GM19238 (cell line): ENCODE data around the gene PNLIPRP2.

Experiments
- DNase-seq: peaks from one replicate; pipeline ENCODE4 v3.0.0; 2011; ENCODE audit warnings: low spot score; ENCODE audit not compliant: insufficient read length

PNLIPRP2 gene

DNA sequence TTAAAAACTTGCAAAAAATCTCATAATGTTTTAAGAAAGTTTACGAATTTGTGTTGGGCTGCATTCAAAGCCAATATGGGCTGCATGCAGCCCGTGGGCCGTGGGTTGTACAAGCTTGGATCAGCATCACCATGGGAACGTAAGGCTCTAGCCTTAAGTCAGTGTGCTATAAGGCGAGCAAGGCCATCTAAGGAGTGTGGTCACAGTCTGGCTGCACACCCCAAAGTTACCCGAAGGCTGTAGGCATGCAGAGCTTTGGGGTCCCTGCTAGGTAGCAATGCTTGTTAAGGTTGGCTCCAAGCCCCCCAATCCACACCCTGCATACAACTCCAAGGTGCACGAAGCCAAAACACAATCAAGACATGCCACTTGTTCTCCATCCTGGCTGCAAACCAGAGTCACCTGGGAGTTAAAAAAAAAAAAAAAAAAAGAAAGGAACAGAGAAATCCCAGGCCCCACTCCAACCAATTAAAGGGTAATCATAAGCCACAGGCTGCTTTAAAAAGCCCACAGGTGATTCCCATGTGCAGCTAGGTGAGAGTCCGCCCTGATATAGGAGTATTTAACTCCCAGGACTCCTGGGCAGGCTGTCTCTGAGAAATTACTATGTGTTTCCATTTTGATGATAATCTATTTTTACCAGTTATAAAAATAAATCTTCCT, 8.5 kb upstream of the PNLIPRP2 start:
- no peak for DNase-seq

DNA sequence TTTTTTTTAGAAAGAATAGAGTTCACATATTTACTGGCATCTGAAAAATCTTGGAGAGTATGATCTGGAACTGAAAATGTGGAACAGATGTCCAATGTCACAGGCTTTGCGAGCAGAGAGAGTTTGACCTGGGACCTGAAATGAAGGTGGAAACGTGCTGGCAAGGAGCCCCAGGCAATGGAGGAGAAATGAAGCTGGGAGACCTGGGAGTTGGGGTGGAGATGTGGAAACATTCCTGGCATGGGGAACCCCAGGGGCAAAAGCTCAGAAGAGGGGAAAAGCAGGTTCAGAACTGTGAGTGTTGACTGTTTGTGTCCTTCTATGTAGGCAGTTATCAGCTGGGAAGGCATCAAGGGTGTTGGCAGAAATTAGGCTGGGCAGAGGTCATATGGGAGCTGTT, 7.3 kb upstream of the PNLIPRP2 start:
- no peak for DNase-seq

GRCh38 chr10:116614796-116615195, 6.0 kb upstream of the PNLIPRP2 start:
- DNase-seq = no peak

DNA sequence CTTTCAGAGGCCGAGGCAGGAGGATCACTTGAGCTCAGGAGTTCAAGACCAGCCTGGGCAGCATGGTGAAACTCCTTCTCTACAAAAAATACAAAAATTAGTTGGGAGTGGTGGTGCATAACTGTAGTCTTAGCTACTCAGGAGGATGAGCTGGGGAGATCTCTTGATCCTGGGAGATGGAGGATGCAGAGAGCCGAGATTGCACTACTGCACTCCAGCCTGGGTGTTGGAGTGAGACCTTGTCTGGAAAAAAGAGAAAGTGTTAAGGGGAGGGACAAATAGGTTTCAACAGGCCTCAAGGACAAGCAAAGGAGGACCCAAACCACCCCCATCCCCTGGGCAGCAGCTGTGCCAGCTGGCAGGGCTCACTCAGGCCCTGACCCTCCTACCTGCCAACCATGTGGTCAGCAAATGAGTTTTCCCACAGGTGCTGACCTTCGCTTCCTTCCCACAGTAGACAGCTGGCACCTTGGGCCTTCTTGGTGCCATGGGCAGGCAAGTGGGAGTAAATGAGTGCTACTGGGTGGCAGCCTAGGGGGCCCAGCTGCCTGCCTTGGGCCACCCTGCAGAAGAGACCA, 5.5 kb upstream of the PNLIPRP2 start:
- DNase-seq = no peak

DNA sequence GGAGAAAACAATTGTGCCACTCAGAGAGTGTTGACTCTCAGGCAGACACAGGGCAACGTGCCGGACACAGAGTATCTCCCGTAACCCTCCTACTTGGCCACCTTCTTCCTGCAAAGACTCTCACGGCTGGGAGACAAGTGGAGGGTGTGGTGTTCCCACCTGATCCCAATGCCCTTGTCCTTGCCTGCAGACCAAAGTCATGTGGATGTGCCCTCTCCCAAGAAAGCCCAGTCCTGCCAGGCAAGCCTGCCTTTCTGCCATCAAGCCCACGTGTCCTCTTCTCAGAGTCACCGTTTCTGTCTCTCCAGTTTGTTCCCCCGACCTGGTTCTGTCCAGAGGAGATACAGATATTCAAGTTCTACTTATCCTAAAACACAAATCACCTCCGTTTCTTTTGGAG, 723 bp downstream of the PNLIPRP2 start:
- DNase-seq = no peak

GRCh38 chr10:116621934-116622655, 1.3 kb downstream of the PNLIPRP2 start:
- DNase-seq = no peak

GRCh38 chr10:116625845-116626244, 5.1 kb downstream of the PNLIPRP2 start:
- no peak for DNase-seq

DNA sequence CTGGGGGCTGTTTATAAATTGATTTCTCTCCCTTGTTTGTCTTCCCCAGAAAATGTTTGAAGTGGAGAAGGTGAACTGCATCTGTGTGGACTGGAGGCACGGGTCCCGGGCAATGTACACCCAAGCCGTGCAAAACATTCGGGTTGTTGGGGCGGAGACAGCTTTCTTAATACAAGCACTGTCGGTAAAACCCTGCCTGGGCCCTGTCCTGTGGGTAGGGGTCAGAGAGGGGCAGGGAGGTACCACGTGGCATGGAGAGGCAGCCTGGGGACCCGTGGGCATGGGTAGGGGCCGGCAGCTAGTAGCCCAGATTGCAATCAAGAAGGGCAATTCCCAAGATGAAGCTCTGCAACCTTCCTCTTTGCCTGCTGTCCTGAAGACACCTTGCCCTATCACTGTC, 6.1 kb downstream of the PNLIPRP2 start:
- DNase-seq = no peak

GRCh38 chr10:116627386-116627933, 6.7 kb downstream of the PNLIPRP2 start:
- DNase-seq = no peak

GRCh38 chr10:116629340-116629739, 8.6 kb downstream of the PNLIPRP2 start:
- DNase-seq = no peak

GRCh38 chr10:116630020-116630419, 9.3 kb downstream of the PNLIPRP2 start:
- DNase-seq = no peak

DNA sequence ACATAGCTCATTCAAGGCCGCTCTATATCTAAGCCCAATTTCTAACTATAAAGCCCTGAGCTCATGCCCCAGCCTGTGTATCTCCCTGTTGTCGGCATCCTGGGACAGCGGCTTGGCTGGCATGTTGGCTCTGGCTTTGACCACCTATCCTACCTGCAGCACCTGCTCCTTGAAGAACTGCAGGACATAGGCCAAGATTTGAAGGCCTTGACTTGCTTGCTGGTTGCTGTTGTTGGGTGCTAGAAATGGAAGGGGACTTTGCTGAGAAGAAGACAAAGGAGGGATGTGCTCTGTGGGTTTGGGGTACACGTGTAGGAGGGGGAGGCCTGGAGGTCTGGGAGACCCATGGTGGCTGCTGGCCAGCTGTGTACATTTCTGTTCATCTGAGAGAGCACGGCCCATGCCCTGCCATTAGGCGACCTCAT, 11.1 kb downstream of the PNLIPRP2 start:
- DNase-seq = no peak

- no peak for DNase-seq
Observed at GRCh38 chr10:116632596-116633215, 12.0 kb downstream of the PNLIPRP2 start.

DNA sequence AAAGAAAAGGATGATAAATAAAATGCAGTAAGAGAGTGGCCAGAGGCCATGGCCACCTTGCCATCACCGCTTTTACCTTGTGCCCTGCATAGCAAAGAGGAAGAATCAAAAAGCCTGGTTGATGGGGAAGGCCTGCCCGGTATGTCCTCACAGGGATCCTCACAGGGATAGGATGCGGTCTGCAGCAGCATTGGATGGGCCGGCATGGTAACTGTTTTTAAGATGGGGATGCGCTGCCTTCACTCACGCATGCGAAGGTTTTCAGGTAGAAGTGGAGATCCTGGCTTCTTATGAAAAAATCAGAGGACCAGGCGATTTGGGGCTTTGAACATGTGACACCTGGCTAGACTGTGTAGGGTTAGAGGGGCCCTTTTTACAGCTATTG, 12.5 kb downstream of the PNLIPRP2 start:
- DNase-seq = no peak

- DNase-seq = no peak
Observed at GRCh38 chr10:116634126-116634975, 13.6 kb downstream of the PNLIPRP2 start.

DNA sequence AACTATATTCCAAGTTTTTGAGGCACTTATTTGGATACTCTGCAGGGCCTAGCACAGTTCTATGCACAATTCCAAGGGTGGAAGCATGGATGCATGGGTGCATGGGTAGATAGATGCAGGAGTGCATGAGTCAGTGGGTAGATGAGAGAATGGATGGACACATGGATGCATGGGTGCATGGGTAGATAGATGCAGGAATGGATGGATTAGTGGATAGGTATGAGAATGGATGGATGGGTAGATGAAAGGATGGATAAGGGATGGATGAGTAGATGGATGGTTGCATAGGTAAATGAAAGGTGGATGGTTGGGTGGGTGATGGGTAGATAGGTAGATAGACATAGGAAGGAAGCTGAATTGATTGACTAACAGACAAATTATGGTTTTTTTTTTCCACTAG, 15.6 kb downstream of the PNLIPRP2 start:
- DNase-seq = no peak

DNA sequence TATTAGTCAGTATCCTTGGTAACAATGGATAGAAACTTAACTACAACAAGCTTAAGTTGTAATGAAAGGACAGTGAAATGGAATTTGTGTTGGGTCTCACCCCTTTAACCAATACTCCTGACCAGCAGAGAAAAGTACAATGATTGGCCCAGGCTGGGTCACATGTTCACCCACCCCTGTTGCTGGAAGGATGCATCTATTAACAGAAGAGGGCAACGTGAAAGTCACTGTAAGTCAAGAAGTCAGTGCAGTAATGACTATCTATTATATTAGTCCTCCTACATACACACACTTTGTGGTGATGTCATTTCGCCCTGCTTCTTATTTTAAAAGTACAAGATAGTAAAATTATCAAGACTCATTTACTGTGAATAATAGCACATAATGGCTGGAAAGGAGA, 16.2 kb downstream of the PNLIPRP2 start:
- DNase-seq = no peak

- no peak for DNase-seq
Observed at GRCh38 chr10:116637830-116638229, 17.1 kb downstream of the PNLIPRP2 start.

DNA sequence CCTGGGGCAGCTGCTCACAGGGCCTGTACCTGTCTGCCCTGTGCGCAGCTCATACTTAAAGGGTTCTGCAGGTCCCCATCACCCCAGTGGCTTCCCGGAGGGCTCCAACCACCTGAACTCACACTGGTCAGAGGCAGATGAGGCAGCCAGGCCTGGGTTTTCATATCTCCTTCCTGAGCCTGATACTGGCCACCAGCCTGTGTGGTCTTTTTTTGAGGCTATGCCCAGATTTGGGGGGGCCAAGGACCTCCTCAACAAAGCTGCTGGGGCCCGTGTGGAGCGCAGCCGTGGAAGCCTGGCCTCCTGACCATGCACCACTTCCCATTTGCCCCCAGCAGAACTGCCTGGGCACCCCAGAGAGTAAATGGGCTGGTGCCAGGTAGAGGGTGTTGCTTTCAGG, 25.7 kb downstream of the PNLIPRP2 start:
- no peak for DNase-seq

GRCh38 chr10:116648903-116649302, 28.1 kb downstream of the PNLIPRP2 start:
- no peak for DNase-seq

GRCh38 chr10:116653885-116654284, 33.1 kb downstream of the PNLIPRP2 start:
- DNase-seq = no peak
